ENCODE results near the gene MOCS3. TPM values are rescaled to one million over a fixed set of nuclear protein-coding genes. Genes with fewer than 3 reads are reported as not detected.
"Not testable (repeated sequence)": the region's sequence is repeated elsewhere in the genome, so short reads cannot be mapped to it uniquely, and the experiment has no call there.

MOCS3 gene
- total RNA-seq, 1 experiment from 2014 or later: 15.0 TPM

GRCh38 chr20:50978533-50978932 lies 19.9 kb downstream of the MOCS3 start:
- DNase-seq (ENCODE audit: low spot score); in situ Hi-C loops (cut with HindIII; ENCODE audit: low sequenced_read_pairs): not testable (repeated sequence)

DNA sequence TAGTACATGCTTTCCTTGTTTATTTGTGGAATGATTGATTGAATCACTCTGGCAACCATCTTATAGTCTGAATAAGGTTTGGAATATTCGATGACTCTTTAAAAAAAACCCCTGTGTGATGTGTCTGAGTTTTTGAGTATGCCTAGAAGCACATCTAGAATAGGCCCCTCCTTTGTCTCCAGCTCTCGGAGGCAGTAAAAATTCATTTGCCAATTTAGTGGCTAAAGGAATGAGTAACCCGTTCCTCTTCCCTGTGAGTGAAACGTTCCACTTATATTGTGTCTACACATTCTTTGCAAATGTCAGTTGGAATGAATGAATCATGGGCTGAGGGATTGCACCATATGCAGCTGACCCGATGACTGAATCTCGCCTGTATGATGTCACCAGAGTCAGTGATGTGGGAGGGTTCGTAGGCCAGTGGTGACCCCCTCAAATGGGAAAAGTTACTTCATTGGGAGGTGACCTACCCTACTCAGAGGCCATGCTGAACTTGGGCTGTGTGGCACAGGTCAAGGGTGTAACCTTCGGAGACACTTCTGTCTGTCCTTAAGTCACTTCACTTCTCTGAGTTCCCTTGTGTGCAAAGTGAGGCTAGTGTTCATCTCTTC lies 21.6 kb downstream of the MOCS3 start:
- in situ Hi-C loops (cut with HindIII; ENCODE audit: low sequenced_read_pairs): no loop called here
- no peak for DNase-seq (ENCODE audit: low spot score)

- in situ Hi-C loops (cut with HindIII; ENCODE audit: low sequenced_read_pairs): no loop called here
- DNase-seq (ENCODE audit: low spot score): peak; percentile 62
These were observed 22.5 kb downstream of the MOCS3 start for GRCh38 chr20:50980851-50981713.

GRCh38 chr20:50981714-50982048 lies 23.1 kb downstream of the MOCS3 start:
- in situ Hi-C loops (cut with HindIII; ENCODE audit: low sequenced_read_pairs): no loop called here

DNA sequence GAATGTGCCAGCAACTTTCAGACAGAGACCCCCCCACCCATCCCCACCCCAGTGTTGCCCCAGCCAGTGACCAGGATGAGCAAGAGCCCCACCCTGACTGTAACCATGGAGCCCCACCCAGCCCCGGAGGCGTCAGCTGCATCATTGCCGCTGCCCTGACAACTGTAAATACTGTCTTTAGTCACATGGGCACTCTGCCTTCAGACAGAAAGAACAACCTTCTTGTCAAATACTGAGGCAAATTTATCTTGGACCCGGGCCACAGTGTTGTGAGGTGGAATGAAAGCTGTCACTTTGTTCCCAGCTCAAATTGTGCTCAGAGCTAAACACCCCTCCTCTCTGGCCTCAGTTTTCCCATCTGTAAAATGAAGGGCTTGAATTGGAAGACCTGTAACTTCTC lies 23.7 kb downstream of the MOCS3 start:
- in situ Hi-C loops (cut with HindIII; ENCODE audit: low sequenced_read_pairs): no loop called here
- no peak for DNase-seq (ENCODE audit: low spot score)

More at GRCh38 chr20:50981714-50982048, 23.1 kb downstream of the MOCS3 start:
- DNase-seq (ENCODE audit: low spot score): no peak

GRCh38 chr20:50983321-50983720 lies 24.7 kb downstream of the MOCS3 start:
- DNase-seq (ENCODE audit: low spot score): no peak
- in situ Hi-C loops (cut with HindIII; ENCODE audit: low sequenced_read_pairs): no loop called here

DNA sequence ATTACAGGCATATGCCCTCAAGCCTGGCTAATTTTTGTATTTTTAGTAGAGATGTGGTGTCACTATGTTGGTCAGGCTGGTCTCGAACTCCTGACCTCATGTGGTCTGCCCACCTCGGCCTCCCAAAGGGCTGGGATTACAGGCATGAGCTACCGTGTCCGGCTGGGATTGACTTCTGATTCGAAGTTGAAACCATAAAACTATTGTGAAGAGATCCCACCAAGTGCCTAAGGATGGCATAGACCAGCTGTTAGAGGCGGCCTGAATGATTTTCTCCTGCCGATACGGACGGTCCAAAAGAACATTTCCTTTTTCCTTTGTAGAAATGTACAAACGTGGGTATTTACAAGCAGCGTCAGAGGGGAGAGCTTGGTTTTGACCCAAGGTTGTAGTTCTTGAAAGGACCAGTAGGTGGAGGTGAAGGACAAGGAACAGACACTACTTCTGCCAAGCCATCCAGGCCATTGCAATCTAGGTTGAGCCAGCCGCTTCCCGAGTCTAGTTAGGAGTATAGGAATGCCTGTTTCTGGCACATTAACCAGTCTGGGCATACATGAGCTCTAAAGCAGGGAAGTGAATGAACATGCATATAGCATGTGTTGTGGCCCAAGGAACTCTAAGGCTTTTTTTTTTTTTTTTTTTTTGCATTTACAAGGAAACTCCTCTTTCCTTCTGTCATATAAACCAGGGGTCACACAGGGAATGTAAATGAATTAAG lies 29.0 kb downstream of the MOCS3 start:
- DNase-seq (ENCODE audit: low spot score): peak; percentile 92
- in situ Hi-C loops (cut with HindIII; ENCODE audit: low sequenced_read_pairs): no loop called here

GRCh38 chr20:50991076-50991475 lies 32.5 kb downstream of the MOCS3 start:
- in situ Hi-C loops (cut with HindIII; ENCODE audit: low sequenced_read_pairs): no loop called here
- DNase-seq (ENCODE audit: low spot score): no peak

DNA sequence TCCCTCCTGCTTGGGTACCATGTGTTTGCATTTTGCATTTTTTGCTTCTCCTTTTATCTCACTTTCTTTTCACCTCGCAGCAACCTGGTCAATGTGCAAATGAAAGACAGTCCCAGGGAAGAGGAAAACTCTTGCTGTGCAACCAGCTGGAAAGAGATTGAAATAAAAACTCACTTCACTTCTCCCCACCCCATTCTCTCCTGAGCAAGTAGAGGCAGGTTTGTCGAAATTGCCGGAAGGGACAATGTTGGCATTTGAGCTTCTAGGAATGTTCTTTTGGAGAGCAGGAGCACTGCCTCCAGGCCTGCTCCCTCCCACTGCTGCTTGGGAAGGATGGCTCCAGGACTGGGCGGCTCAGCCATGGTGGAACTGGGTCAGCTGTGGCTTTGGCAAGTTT lies 33.7 kb downstream of the MOCS3 start:
- in situ Hi-C loops (cut with HindIII; ENCODE audit: low sequenced_read_pairs): no loop called here

DNA sequence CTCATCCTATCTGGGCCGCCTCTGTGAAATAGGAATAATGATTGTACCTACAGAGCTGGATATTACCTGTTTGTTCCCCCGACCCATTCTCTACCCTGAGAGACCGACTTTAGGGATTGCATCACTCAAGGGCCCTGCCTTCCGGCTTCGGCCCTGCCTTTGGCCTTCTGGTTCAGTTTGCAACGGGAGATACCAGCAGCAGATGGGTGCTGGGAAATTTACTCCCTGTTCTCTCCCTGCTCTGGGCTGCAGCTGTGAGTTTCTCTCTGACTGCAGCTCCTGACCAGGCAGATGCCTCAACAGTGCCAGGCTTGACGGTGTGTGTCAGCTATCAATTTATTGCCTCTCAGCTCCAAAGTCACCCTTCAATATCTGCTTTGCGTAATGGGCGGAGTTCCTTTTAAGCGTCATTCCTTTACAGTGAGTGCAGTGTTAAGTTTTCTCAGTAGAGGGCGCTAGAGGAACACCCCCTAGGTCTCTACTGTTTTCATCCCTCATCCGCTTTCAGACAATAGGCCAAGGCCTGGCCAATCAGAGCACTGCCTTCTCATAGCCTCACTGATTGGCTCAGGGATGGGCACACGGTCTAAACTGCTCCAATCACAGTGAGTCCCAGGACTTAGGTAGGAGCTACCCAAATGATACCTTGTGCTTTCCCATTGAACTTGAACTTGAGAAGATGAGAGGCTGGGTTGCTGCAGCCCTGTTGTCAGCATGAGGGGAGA lies 34.3 kb downstream of the MOCS3 start:
- in situ Hi-C loops (cut with HindIII; ENCODE audit: low sequenced_read_pairs): no loop called here
- DNase-seq (ENCODE audit: low spot score): peak; percentile 50

More for the DNA sequence above, 33.7 kb downstream of the MOCS3 start:
- peak; percentile 71 for DNase-seq (ENCODE audit: low spot score)

DNA sequence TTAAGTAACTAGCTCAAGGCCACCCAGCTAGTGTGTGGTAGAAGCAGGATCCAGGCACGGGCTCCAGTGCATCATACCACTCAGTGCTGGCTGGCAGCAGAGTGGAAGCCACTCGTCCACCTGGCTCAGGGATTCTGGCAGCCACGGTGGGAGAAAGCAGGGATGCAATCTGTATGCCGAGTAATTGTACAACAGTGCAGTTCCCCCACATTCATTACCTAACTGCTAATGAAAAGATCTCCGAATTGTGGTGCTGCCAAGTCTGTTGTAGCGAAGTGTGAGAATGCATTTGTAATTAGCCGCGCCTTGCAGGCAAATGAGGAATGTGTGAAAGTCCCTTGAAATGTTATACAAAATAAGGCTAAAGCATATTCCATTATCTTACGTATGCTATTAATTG lies 35.3 kb downstream of the MOCS3 start:
- DNase-seq (ENCODE audit: low spot score): peak; percentile 30
- in situ Hi-C loops (cut with HindIII; ENCODE audit: low sequenced_read_pairs): no loop called here

GRCh38 chr20:50995506-50995905 lies 36.9 kb downstream of the MOCS3 start:
- in situ Hi-C loops (cut with HindIII; ENCODE audit: low sequenced_read_pairs): no loop called here
- no peak for DNase-seq (ENCODE audit: low spot score)

DNA sequence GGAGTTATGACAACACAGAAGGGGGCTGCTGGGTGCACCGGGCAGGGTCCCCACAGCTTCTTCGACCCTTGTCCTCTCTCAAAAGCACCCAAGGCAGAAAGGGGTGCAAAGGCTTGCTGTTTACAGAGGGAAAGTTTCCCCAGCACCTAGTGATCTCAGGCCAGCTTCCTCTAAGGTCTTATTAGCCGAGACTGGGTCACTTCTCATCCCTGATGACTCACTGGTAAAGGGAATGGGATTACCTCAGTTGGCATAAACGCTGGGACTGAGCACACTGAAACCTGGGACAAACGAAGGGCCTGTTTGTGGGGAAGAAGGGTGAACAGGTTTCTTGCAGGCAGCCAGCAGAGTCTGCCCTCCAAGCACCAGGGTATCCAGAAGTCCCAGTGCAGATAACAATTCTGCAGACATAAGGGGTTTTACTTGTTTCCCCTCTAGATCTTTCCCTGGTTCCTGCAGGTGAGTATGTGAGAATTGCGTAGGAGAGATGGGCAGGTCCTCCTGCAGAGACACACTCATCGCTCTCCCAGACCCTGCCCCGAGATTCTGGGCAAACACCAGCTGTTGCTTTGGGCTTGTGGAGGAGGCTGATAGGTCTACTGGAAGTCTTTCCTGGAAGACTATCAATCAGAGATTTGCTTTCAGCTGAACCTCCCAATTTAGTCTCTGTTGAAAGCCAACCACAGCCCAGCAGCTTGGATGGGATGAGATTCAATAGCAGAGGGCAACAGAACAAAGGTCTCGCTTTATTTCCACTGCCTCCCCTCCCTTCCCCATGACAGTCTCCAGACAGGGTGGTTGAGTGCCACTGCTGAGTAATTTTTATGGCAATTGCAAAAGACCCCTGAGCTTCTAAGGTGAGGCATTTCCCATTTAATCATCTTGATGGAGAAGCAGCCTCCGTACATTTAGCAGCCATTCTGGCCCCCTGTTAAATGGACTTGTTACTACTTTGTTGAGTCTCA lies 38.6 kb downstream of the MOCS3 start:
- no peak for DNase-seq (ENCODE audit: low spot score)
- in situ Hi-C loops (cut with HindIII; ENCODE audit: low sequenced_read_pairs): no loop called here

GRCh38 chr20:50999355-50999754 lies 40.7 kb downstream of the MOCS3 start:
- no peak for DNase-seq (ENCODE audit: low spot score)
- in situ Hi-C loops (cut with HindIII; ENCODE audit: low sequenced_read_pairs): no loop called here

DNA sequence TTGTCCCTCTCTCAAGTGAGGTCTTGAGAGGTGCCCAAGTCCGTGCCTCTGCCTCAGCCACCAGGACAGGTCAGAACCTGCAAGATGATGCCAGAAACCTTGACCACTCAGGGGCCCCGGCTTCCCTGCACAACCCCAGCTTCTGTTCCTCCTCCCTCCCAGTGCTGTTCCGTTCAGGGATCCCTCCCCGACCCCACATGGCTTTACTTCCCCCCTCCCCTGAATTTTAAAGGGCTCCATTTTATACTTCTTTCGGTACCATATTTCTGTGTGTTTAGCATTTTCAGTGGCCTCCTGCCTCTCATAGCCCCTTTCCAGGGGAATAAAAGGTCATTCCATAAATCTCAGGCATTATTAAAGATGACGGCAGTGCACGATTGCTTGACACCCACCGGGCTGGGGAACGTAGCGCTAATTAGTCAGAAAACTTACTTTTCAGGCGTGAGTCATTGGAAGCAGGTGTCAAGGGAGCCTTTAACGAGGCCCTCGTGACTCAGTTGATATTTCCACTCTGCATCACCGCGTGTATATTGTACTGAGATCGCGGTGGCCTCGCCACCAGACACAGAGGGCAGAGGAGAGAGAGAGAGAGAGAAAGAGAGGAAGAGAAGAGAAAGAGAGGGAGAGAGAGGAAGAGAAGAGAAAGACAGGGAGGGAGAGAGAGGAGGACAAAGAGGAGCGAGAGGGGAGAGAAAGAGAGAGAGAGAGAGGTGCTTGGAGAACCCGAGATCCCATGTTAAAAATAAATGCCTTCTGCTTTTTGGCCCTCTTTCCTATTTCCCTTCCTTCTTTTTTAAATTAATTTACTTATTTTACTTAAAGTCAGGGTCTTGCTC lies 43.0 kb downstream of the MOCS3 start:
- no peak for DNase-seq (ENCODE audit: low spot score)
- in situ Hi-C loops (cut with HindIII; ENCODE audit: low sequenced_read_pairs): loop anchor here (10.0 kb wide), 1 partner anchor 323 kb away; no protein-coding TSS in a partner anchor

- no peak for DNase-seq (ENCODE audit: low spot score)
- in situ Hi-C loops (cut with HindIII; ENCODE audit: low sequenced_read_pairs): loop anchor here (10.0 kb wide), 1 partner anchor 322 kb away; no protein-coding TSS in a partner anchor
These were observed 44.0 kb downstream of the MOCS3 start for GRCh38 chr20:51002633-51003032.

DNA sequence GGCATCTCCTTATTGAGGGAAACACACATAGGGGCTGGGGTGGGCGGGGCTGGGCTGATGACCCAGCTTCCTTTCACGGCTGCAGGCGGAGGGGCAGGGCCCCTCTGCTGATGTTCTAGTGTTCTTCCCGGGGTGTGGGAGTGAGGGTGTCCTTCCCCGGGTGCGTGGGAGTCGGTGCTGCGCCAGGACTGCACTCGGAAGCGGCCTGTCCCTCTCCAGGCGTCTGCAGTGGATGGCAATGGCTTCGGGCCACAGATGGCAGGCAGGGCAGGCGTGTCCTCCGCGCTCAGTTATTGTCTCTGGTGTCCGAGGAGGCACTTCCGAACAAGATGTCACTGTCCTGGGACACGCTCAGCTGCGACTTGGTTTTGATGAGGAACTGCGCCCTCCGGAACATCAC lies 45.1 kb downstream of the MOCS3 start:
- no peak for DNase-seq (ENCODE audit: low spot score)
- in situ Hi-C loops (cut with HindIII; ENCODE audit: low sequenced_read_pairs): loop anchor here (10.0 kb wide), 1 partner anchor 321 kb away; no protein-coding TSS in a partner anchor

Data from G401 (cell line).